NCI-H146 treated with DMSO at 0.1 percent for 48 hours (cell line): ENCODE measurements around the gene FAAH2.
A peak's percentile ranks its signal among the peaks of the same experiment; 100 is the strongest.
"Not testable (repeated sequence)": the region's sequence is repeated elsewhere in the genome, so short reads cannot be mapped to it uniquely, and the experiment has no call there.

ENCODE experiments used
- DNase-seq: peaks from one replicate; lab custom pipeline; 2025; ENCODE audit not compliant: unreplicated experiment; lab: John Stamatoyannopoulos, UW

The FAAH2 gene

DNA sequence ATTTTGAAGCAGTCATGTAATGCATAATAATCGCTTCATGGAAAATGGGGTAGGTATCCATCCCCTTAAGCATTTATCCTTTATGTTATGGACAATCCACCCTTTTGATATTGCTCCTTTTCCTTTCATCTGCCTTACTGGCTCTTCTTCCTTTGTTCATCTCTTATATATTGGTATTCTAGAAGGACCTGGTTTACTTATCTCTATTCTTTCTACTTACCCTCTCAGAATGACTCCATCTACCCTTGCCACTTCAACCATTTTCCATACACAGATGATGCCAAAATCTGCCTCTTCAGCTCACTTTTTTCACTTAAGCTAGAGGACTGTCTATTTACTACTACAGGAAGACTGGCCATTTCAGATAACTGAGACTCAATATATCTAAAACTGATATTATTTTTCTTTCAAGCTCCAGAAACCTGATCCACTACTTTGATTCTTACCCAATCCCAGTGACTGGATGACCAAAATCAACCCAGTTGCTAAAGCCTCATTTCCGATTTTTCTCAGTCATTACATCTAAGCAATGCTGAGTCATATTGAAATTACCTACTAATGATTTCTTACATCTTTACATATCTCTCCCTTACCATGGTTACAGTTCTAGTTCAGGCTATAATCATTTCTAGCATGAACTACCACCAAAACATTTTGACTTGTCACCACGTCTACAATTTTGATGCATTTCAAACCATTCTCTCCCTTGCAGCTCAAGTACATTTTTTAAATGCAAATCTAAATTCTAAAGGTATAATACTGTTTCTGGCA is 93.7 kb downstream of the FAAH2 start:
- no peak for DNase-seq

DNA sequence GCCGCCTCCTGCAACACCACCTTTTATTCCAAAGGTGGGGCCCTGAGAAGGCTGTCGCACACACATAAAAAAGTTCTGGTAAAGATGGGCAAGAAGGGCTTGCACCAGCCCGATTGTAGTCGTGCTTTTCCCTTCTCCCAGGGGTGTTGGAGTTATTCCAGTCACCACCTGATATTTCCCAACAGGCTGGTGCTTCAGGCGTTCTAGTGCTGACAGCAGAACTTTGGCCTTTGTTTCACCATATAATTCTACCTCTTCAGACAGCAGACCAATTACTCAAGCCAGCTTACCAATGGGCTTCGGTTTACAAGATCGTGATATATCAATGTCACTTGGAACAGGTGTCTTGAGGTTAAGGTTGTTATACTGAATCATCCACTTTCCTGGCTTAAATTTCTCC is 107.7 kb downstream of the FAAH2 start:
- DNase-seq, result not testable (repeated sequence)

DNA sequence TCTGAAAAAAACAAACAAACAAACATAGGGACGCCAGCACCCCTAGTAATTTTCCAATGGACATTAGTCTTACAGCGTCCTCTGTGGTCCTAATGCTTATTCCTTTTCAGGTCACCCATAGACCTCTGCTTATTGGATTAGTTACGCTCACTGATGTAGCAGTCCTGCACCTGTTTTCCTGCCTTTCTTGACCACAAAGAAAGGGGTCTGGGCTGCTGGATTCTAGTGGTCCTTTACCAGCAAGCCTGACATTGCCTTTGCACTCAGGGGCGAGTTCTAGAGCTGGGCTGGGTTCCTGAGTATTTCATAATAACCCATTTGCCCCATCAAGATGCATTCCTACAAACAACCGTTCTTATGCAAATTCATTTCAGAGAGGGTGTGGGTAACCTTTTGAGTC is 116.7 kb downstream of the FAAH2 start:
- DNase-seq, result not testable (repeated sequence)

DNA sequence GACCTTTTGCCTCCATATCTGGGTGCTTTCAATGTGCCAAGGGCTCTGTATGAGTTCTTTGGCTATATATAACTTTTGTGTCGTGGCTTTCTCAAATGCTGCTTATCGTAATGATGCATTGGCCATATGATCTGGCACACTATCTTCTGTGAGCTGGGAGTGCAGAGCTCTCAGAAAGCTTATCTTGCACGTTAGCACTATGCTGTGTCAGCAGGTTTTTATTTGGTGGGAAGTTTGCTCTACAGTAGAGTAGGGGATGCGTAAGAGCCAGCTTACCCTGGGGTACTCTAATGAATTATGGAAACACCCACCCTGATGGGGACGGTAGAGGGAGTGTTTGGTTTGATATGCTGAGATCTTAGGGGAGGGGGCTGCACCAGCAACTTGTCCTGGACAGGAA is 119.6 kb downstream of the FAAH2 start:
- DNase-seq, result no peak

DNA sequence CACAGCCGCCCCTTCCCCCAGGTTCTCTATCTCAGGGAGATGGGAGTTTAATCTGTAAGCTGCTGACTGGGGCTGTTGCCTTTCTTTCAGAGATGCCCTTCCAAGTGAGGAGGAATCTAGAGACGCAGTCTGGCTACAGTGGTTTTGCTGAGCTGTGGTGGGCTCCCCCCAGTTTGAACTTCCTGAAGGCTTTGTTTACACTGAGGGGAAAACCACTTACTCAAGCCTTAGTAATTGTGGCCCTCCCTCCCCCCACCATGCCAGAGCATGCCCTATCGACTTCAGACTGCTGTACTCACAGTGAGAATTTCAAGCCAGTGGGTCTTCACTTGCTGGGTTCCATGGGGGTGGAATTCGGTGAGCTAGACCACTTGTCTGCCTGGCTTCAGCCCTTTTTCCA is 131.3 kb downstream of the FAAH2 start:
- no peak for DNase-seq

GRCh38 chrX:57422289-57422688 is 135.8 kb downstream of the FAAH2 start:
- DNase-seq, result no peak

GRCh38 chrX:57422790-57423189 is 136.3 kb downstream of the FAAH2 start:
- DNase-seq, result no peak

- DNase-seq, result no peak
Measured at GRCh38 chrX:57445076-57445475, 158.6 kb downstream of the FAAH2 start.

DNA sequence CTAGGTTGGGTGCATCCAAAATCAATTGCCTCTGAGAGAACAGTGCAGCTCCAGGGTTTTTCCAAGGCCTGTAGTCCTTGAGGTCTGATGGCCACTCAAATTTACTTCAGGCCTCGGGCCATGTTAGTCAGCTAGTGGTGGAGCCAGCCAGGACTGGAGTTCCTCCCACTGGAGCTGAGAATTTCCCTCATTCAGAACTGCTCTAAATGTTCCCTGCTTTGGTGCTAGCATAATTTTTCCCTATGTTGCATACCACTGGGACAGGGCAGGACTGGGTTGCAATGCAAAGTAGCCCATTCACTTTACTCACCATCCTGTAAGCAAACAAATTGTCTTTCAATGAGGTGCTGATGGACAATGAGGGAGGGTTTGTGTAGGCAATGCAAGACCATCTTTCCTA is 159.3 kb downstream of the FAAH2 start:
- DNase-seq, result no peak

DNA sequence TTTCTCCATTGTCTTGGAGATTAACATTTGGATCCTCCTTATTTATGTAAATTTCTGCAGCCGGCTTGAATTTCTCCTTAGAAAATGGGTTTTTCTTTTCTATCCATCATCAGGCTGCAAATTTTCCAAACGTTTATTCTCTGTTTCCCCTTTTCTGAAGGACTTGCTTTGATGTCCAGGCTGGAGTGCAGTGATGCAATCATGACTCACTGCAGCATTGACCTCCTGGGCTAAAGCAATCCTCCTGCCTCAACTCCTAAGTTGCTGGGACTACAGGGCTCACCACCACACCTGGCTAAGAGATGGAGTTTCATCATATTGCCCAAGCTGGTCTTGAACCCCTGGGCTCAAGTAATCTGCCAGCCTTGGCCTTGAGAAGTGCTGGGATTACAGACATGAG is 161.3 kb downstream of the FAAH2 start:
- DNase-seq, result no peak

DNA sequence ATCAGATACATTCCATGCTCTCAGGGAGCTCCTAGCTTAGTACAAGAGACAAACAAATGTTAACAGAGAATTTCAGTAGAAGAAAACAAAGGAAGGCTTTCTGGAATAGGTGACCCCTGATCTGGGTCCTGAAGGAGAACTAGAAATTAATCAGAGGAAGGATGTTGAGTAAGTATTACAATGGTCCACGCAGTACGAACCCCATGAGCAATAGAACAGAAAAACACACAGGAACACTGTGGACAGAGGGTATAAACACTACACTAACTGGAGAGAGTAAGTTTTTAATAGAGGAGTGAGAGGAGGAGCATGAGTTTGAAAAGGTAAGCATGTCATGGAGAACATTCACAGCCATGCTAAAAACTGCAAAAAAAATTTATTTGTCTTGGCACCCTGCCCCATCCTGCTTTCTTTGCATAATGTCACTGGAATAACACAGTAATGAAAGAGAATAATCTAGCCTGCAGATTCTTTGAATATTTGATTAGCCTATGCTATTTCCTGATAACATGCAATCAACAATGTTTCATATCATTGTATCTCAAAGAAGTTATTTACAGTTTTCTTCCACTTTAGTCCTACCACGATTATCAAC is 165.0 kb downstream of the FAAH2 start:
- no peak for DNase-seq

DNA sequence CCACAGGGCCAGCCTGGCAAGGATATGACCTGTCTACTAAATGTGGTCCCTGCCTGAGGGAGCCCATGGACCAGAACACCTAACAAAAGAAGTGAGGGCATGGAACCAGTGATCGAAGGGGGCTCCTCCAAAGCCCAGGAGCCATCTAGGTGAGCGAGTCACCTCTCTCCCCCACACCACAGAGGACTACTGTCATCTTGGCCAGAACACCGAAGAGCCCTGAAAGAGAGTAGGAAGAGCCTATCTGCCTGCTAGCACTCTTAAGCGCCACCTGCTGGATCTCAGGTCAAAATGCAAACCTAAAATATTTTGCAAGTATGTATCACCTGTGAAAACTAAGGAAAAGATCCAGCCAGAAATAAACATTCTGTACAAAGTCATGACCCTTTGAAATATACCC is 167.4 kb downstream of the FAAH2 start:
- no peak for DNase-seq

DNA sequence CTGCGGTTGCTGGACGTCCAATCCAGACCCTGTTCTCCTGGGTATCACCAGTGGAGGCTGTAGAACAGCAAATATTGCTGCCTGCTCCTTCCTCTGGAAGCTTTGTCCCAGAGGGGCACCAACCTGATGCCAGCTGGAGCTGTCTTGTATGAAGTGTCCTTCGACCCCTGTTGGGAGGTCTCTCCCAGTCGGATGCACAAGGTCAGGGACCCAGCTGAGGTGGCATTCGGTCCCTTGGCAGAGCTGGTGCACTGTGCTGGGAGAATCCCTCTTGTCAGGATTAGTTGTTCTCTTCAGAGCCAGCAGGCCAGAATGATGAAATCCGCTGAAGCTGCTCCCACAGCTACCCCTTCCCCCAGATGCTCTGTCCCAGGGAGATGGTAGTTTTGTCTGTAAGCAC is 195.0 kb downstream of the FAAH2 start:
- DNase-seq, result no peak

- DNase-seq, result no peak
Measured at GRCh38 chrX:57516491-57516890, 230.0 kb downstream of the FAAH2 start.

- no peak for DNase-seq
Measured at GRCh38 chrX:57519578-57520118, 233.1 kb downstream of the FAAH2 start.

GRCh38 chrX:57528670-57529255 is 242.3 kb downstream of the FAAH2 start:
- peak; percentile 0 for DNase-seq
